Measurements from ENCODE around the gene DHRS11. TPM values are rescaled to one million over a fixed set of nuclear protein-coding genes. Genes with fewer than 3 reads are reported as not detected.

Gene DHRS11
- 6.1 TPM for polyA plus RNA-seq (2013, experiment 1 of 2; ENCODE audit: insufficient read length)
- 4.8 TPM for polyA plus RNA-seq (2013, experiment 2 of 2; ENCODE audit: insufficient read length)

GRCh38 chr17:36591434-36592315 lies at the start of gene DHRS11:
Gene DHRS11 (plus strand): TSS chr17:36591879. CDS start chr17:36592010, 131 bp downstream.
- peak; percentile 75 for DNase-seq

GRCh38 chr17:36542755-36543154 lies 48.9 kb upstream of the DHRS11 start:
- DNase-seq = no peak

DNA sequence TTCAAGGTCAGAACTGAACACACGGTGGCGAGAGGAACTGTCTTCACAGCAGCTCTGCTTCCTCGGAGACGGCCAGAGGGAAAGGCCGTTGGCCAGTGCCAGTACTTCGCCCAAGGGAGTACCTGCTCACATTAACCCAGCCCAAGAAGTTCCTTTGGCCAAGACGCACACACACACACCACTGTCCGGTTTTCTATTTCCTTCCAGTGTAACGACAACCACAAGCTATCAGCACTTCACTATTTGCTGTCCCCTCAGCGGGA lies 47.7 kb upstream of the DHRS11 start:
- DNase-seq = peak; percentile 54

GRCh38 chr17:36544307-36545076 lies 47.2 kb upstream of the DHRS11 start, which contains the start of gene GGNBP2:
Gene GGNBP2 (plus strand): TSS chr17:36544919. CDS start chr17:36545725, 806 bp downstream.
- peak; percentile 96 for DNase-seq

GRCh38 chr17:36545077-36545464 lies 46.6 kb upstream of the DHRS11 start:
- no peak for DNase-seq

DNA sequence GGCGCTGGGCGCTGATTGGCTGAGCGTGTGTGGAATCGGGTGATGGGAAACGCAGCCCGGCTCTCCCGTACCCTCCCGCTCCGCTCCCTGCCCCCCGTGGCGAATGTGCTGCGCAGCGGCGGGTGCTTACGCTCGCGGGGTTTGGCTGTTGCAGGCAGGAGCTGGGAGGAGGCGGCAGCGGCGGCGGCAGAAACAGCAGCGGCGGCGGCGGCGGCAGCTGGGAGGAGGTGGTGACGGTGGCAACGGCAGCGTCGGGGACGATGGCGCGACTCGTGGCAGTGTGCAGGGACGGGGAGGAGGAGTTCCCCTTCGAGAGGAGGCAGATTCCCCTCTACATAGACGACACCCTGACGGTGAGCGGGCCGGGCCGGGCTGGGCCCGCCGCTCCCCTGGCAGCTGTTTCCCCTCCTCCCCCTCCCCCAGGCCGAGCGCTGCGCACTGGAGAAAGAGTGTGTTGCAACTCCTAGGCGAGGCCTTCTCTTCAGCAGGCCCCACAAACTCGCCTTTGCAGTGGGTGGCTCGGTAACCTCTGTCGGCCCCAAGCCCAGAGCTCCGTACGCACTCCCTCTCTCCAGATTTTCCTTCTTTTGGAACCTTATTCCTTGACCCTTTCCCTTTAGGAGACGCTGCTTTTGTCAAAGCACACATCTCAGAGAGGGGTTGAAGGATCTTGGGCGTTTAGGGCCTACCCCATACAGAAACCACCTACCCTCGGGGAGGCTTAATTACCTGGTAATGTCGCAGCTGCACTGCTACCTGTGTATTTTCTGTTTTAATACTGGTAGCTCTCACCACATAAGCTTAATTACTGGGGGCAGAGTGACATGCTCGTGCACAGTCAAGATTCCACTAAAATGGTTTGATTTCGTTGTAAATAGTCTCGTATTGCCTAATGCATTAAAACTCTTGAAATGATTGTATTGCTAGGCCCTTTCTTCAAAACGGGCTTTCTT lies 45.9 kb upstream of the DHRS11 start:
- DNase-seq = peak; percentile 99

GRCh38 chr17:36546418-36547093 lies 45.1 kb upstream of the DHRS11 start:
- no peak for DNase-seq

GRCh38 chr17:36547776-36548175 lies 43.9 kb upstream of the DHRS11 start:
- no peak for DNase-seq

DNA sequence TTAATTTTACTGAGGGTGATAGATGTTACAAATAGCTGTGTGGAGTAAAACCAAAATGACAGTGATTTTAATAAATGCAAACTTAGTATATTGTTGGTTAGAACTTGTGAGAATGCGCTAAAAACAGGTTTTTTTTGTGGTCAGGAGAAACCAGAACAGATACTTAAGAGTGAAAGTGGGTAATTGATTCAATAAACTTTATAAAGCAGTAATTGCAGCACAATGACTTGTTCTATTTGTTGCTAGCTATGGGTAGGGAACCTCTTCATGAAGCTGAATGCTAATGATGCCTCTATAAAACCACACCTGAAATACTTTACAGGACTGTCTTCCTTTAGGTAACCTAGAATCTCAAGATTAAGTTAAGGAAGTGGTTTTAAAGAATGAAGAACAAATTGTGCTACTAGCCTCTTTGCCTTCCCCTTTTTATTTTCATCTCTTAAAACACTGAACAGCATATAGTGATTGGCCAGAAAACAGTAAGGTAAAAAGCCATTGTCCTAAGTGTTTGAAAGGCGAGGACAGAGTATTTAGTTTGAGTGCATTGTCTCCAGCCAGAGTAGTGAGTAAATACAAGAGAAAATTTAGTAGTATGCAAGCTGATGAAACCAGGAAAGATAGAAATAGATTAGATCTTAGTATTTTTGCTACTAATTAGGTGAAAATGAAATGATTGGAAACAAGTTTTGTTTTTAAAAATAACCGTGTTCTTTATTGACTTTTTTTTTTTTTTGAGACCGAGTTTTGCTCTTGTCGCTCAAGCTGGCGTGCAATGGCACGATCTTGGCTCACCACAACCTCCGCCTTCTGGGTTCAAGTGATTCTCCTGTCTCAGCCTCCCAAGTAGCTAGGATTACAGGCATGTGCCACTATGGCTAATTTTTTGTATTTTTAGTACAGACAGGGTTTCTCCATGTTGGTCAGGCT lies 40.9 kb upstream of the DHRS11 start:
- no peak for DNase-seq

DNA sequence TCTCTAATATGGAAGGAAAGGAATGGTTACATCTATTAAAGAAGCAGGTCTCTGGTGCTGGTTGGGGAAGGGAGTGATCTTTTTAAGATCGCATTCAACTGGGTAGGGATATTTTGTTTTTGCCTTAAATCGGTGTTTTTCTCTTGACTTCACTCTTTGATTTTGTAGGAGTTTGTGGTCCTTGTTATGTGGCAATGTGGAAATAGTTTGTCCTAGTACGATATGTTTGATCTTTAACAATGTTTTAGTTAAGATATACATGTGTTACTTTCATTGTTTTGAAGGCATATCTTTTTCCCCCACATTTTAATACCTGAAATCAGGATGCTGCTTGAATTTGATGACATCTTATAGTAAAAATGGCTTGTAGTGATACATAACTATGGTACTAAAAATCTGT lies 38.2 kb upstream of the DHRS11 start:
- DNase-seq = no peak

GRCh38 chr17:36566081-36566480 lies 25.6 kb upstream of the DHRS11 start:
- no peak for DNase-seq

GRCh38 chr17:36575028-36575427 lies 16.7 kb upstream of the DHRS11 start:
- no peak for DNase-seq

- no peak for DNase-seq
These were observed 14.9 kb upstream of the DHRS11 start for GRCh38 chr17:36576793-36577192.

DNA sequence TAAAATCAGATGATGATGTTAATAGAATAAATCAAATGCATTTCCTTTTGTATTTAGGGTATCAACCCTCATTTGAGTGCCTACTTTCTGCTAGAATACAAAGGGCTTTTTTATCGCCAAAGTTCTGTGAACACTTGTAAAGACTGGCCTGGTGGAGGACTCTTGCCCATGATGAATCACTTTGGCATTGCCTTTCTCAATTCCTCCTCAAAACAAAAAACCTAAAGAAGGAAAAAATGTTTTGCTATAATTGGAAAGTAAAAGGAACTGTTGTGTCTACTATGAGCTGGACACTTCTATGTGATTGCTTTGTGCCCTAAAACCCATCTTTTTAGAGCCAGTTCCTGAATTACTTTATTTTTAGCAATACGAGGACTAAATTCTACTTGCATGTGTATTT lies 13.0 kb upstream of the DHRS11 start:
- DNase-seq = no peak

GRCh38 chr17:36583787-36584186 lies 7.9 kb upstream of the DHRS11 start:
- no peak for DNase-seq

GRCh38 chr17:36586138-36586537 lies 5.5 kb upstream of the DHRS11 start:
- no peak for DNase-seq

DNA sequence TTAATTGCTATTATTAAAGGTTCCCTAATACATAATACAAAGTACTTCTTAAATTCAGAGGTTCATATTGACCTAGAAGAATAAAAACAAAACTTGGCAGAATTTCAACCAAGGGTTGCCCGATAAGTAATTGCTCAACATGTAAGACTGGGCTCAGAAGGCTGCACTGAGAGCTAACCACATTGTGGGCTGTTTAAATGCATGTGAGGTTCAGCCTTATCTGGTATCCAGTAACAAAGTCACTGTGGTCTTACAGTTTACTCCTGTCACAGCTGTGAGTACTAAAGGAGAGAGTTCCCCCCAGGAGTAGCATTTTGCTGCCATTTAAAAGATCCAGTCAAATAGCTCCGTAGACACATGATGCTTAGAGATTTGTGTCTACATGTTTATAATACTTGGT lies 1.6 kb upstream of the DHRS11 start:
- no peak for DNase-seq

DNA sequence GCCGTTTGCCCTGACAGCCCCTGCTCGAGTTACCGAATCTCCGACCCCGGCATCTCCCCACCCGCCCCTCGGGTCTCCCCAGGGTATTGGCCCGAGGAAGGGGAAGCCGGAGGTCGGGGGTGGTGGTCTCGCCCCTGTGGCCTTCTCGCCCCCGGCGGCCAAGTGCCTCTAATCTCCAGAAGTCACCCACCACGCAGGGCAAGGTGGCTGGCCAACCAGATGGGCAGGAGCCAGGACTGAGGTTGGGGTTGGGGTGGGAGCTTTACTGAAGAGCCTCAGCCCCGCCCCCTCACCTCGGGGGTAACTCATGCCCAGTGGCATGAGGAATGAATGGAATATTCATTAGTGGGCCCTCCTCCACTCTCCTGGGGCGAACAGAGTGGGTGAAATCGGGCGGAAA lies 637 bp downstream of the DHRS11 start:
- no peak for DNase-seq

DNA sequence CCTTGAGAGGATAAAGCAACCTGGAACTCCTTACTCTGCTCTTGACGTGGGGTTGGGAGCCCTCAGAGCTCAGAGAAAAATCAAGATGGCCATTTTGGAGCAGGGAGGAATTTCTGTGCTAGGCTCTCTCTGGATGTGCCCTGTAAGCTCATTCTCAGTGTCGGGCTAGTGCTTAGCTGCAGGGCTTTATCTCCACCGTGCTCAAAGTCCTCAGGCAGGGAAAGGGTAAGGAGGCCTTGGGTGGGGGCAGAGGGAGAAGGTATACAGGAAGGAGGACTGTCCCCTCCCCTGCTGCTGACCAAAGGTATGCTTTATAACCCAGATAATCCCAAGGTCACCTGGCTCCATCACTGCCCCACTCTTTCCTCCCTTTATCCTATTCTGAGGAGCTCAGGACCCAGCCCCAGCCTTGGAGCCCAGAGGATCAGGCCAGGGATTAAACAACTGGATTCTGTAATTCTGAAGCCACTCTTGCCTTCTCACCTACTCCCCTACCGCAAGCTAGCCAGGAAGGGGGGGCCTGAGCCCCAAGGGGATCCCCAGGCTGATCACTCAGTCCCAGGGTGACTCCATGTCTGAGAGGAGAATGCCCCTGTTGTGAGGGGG lies 1.1 kb downstream of the DHRS11 start:
- DNase-seq = no peak

- DNase-seq = no peak
These were observed 2.1 kb downstream of the DHRS11 start for GRCh38 chr17:36593656-36594316.
